CD4-positive, CD25-positive, alpha-beta regulatory T cell (primary cell): ENCODE results near the gene SH3BP5. TPM values are rescaled to one million over a fixed set of nuclear protein-coding genes. Genes with fewer than 3 reads are reported as not detected.

Source experiments
- ATAC-seq, 2 donors: fragments of 150-1000 bp; cut with Tn5 transposase; one replicate each; pipeline ENCODE4 v1.10.0; 2021; ENCODE audit warnings: low read depth in 2 of 2, moderate number of reproducible peaks in 2 of 2, moderate library complexity in 1 of 2
- DNase-seq, 3 donors: peaks; one replicate each; pipeline versions ENCODE4 v3.0.0 to v3.0.0-alpha.2; 2012 to 2022; ENCODE audit warnings: mixed read lengths in 1 of 3
- H3K27ac ChIP-seq: one replicate; pipeline ENCODE4 v1.7.0; 2013; ENCODE audit warnings: mild to moderate bottlenecking, low read length; ENCODE audit not compliant: insufficient read depth, poor library complexity, severe bottlenecking
- H3K27me3 ChIP-seq: one replicate; pipeline ENCODE4 v1.7.0; 2013; ENCODE audit warnings: low read length; ENCODE audit not compliant: control insufficient read depth, insufficient read depth
- H3K36me3 ChIP-seq: one replicate; pipeline ENCODE4 v1.7.0; 2013; ENCODE audit warnings: mild to moderate bottlenecking, low read length, moderate library complexity; ENCODE audit not compliant: control insufficient read depth, insufficient read depth
- H3K4me1 ChIP-seq: 2 replicates; pipeline ENCODE4 v1.7.0; 2013; ENCODE audit warnings: mild to moderate bottlenecking, low read length; ENCODE audit not compliant: insufficient read depth, control insufficient read depth, poor library complexity, severe bottlenecking
- H3K4me3 ChIP-seq: one replicate; pipeline ENCODE4 v1.7.0; 2013; ENCODE audit warnings: low read depth, mild to moderate bottlenecking, low read length, moderate library complexity
- H3K9me3 ChIP-seq, 2 experiments: 1 replicate in 1 of 2; 2 replicates in 1 of 2; pipeline ENCODE4 v1.7.0; 2013; ENCODE audit warnings: low read length in 2 of 2, mild to moderate bottlenecking in 1 of 2, moderate library complexity in 1 of 2; ENCODE audit not compliant: control insufficient read depth in 2 of 2
- H3K27ac Mint-ChIP-seq, 3 donors: one replicate each; pipeline ENCODE4 v1.8.0; 2020 to 2022; ENCODE audit warnings: mild to moderate bottlenecking in 3 of 3, mixed read lengths in 3 of 3, moderate library complexity in 2 of 3
- H3K27me3 Mint-ChIP-seq: one replicate; pipeline ENCODE4 v1.8.0; 2022; ENCODE audit warnings: mild to moderate bottlenecking, mixed read lengths
- H3K36me3 Mint-ChIP-seq: one replicate; pipeline ENCODE4 v1.8.0; 2020; ENCODE audit warnings: mixed read lengths
- H3K4me1 Mint-ChIP-seq, 4 donors: one replicate each; pipeline ENCODE4 v1.8.0; 2020 to 2022; ENCODE audit warnings: mixed read lengths in 4 of 4, mild to moderate bottlenecking in 1 of 4
- H3K4me3 Mint-ChIP-seq, 4 donors: one replicate each; pipeline ENCODE4 v1.8.0; 2020 to 2022; ENCODE audit warnings: mild to moderate bottlenecking in 4 of 4, mixed read lengths in 4 of 4, moderate library complexity in 3 of 4
- H3K9me3 Mint-ChIP-seq, 7 donors: one replicate each; pipeline ENCODE4 v1.8.0; 2020 to 2022; ENCODE audit warnings: mixed read lengths in 7 of 7, mild to moderate bottlenecking in 3 of 7, moderate library complexity in 2 of 7
- polyA plus RNA-seq, 4 donors: library from polyadenylated mRNA; unstranded; fragments of 300-500 nt; fragmentation: Illumina TruSeq; gene quantifications; one replicate each; pipeline ENCODE4 v1.2.3, GENCODE V29; 2021
- total RNA-seq: library from RNA; stranded (reverse); gene quantifications from one replicate; pipeline ENCODE4 v1.2.3, GENCODE V29; 2022

SH3BP5 gene
- total and polyA plus RNA-seq, 5 donors from 2014 or later = 24.7 to 68.6 (median 32.8) TPM

GRCh38 chr3:15214758-15215157 lies 117.6 kb downstream of the SH3BP5 start:
- Mint-ChIP-seq H3K9me3 (no peaks in the 10 kb centered on the region), H3K4me1 (peaks cover 20 to 47% (median 25%) of the 10 kb centered on the region in 4 donors), H3K4me3 (no peak overlapping the region), H3K27me3 (no peaks in the 10 kb centered on the region), H3K27ac (peak overlapping the region in 1 of 3 donors; percentile 64), H3K36me3 (peaks cover 52% of the 10 kb centered on the region)
- Histone ChIP-seq H3K4me3 (no peak overlapping the region), H3K27me3 (no peaks in the 10 kb centered on the region), H3K36me3 (peaks cover 68% of the 10 kb centered on the region), H3K4me1 (peaks cover 4% of the 10 kb centered on the region), H3K27ac (no peak overlapping the region), H3K9me3 (no peaks in the 10 kb centered on the region)
- DNase-seq (no peak), ATAC-seq (no peak)

DNA sequence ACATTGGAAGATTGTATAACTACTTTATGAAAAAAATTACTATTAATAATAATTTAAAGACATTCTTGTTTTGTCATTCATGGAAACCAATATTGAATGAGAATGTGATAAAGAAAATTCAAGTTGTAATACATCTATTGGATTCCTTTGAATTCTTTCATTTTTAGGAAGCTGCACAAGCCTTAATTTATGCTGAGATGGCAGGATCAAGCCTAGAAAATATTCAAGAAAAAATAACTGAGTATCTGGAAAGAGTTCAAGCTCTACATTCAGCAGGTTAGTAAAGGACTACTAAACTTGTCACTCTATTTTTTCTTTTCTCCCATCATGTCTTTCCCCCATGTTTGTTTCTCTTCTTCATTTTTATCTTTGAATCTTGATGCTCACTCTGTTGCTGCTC lies 120.4 kb downstream of the SH3BP5 start:
- Mint-ChIP-seq H3K27ac (peak overlapping the region in 1 of 3 donors; percentile 8), H3K4me3 (peak overlapping the region in 2 of 4 donors; percentile 22 to 23), H3K27me3 (no peaks in the 10 kb centered on the region), H3K9me3 (no peaks in the 10 kb centered on the region), H3K36me3 (peaks cover 28% of the 10 kb centered on the region), H3K4me1 (peaks cover 13 to 61% (median 35%) of the 10 kb centered on the region in 4 donors)
- peaks cover 22% of the 10 kb centered on the region for H3K4me1 ChIP-seq
- H3K27me3 ChIP-seq = no peaks in the 10 kb centered on the region
- no peak for ATAC-seq
- no peak for DNase-seq
- no peak overlapping the region for H3K27ac ChIP-seq
- H3K9me3 ChIP-seq = no peaks in the 10 kb centered on the region
- H3K4me3 ChIP-seq = no peak overlapping the region
- peaks cover 42% of the 10 kb centered on the region for H3K36me3 ChIP-seq

- H3K36me3 Mint-ChIP-seq = peaks cover 11% of the 10 kb centered on the region
- Histone ChIP-seq H3K4me1 (peaks cover 27% of the 10 kb centered on the region), H3K36me3 (peaks cover 13% of the 10 kb centered on the region), H3K4me3 (peak overlapping the region; percentile 97), H3K27ac (peak overlapping the region; percentile 90), H3K9me3 (no peaks in the 10 kb centered on the region), H3K27me3 (no peaks in the 10 kb centered on the region)
- DNase-seq (no peak), ATAC-seq (no peak)
- peak overlapping the region; percentile 93 to 99 (median 96) for H3K4me3 Mint-ChIP-seq
- peaks cover 19 to 50% (median 32%) of the 10 kb centered on the region in 4 donors for H3K4me1 Mint-ChIP-seq
- peak overlapping the region in 2 of 3 donors; percentile 29 to 69 for H3K27ac Mint-ChIP-seq
- no peaks in the 10 kb centered on the region for H3K9me3 Mint-ChIP-seq
- H3K27me3 Mint-ChIP-seq = no peaks in the 10 kb centered on the region
Observed at GRCh38 chr3:15207836-15208504, 124.4 kb downstream of the SH3BP5 start.

DNA sequence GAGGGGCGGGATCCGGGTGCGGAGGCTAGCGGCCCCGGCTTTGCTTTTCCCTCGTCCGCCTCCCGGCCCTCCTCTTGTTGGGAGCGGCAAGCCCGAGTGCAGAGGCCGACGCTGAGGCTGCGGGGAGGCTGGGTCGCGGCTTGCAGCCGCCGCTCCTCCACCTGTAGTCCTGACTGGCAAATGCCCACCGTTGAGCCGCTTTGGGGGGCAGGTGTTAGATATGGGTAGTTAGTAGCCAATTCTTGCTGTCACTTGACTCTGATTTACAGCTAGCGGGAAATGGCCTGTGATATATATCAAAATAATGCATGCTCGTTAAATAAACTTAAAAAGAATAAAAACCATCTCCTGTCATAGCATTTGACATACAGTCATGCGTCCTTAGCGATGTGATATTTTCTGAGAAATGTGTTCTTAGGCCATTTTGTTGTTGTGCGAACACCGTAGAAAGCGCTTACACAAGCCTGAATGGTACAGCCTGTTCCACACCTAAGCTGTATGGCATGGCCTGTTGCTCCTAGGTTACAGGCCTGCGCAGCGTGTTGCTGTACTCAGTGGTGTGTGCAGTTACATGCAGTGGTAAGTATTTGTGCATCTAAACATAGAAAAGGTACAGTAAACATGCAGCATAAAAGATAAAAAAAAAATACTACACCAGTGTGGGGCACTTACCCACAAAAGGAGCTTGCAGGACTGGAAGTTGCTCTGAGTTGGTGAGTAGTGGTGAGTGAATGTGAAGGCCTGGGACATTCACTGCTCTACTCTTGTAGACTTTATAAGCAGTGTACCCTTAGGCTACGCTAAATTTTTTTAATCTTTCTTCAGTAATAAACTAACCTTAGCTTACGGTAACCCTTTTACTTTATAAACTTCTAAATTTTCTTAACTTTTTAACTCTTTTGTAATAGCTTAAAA lies 125.5 kb downstream of the SH3BP5 start:
- no peaks in the 10 kb centered on the region for H3K9me3 Mint-ChIP-seq
- peaks cover 19 to 52% (median 28%) of the 10 kb centered on the region in 4 donors for H3K4me1 Mint-ChIP-seq
- no peaks in the 10 kb centered on the region for H3K9me3 ChIP-seq
- ATAC-seq (no peak), DNase-seq (peak in 2 of 3 donors; percentile 30 to 67)
- H3K4me1 ChIP-seq = peaks cover 27% of the 10 kb centered on the region
- H3K27ac Mint-ChIP-seq = peak overlapping the region; percentile 90 to 93 (median 92)
- H3K4me3 ChIP-seq = peak overlapping the region; percentile 97
- peaks cover 4% of the 10 kb centered on the region for H3K36me3 ChIP-seq
- H3K4me3 Mint-ChIP-seq = peak overlapping the region; percentile 93 to 99 (median 96)
- peaks cover 3% of the 10 kb centered on the region for H3K36me3 Mint-ChIP-seq
- H3K27me3 ChIP-seq = no peaks in the 10 kb centered on the region
- no peaks in the 10 kb centered on the region for H3K27me3 Mint-ChIP-seq
- peak overlapping the region; percentile 90 for H3K27ac ChIP-seq

GRCh38 chr3:15205934-15206661 lies 126.3 kb downstream of the SH3BP5 start, which contains the start of gene CAPN7:
Gene CAPN7 (plus strand): TSS chr3:15206246. CDS start chr3:15206496, 250 bp downstream.
- Histone ChIP-seq H3K4me3 (peak within 1 kb of the TSS; percentile 97), H3K4me1 (peaks cover 27% of the 10 kb centered on the region), H3K9me3 (no peaks in the 10 kb centered on the region), H3K27ac (peak within 1 kb of the TSS; percentile 90), H3K27me3 (no peaks in the 10 kb centered on the region), H3K36me3 (peaks cover 4% of the 10 kb centered on the region)
- Mint-ChIP-seq H3K36me3 (peaks cover 3% of the 10 kb centered on the region), H3K9me3 (no peaks in the 10 kb centered on the region), H3K27ac (peak within 1 kb of the TSS; percentile 91 to 96 (median 93)), H3K4me3 (peak within 1 kb of the TSS; percentile 93 to 99 (median 96)), H3K4me1 (peaks cover 18 to 46% (median 28%) of the 10 kb centered on the region in 4 donors), H3K27me3 (no peaks in the 10 kb centered on the region)
- ATAC-seq = peak; percentile 92
- DNase-seq = peak; percentile 92 to 96 (median 94)

DNA sequence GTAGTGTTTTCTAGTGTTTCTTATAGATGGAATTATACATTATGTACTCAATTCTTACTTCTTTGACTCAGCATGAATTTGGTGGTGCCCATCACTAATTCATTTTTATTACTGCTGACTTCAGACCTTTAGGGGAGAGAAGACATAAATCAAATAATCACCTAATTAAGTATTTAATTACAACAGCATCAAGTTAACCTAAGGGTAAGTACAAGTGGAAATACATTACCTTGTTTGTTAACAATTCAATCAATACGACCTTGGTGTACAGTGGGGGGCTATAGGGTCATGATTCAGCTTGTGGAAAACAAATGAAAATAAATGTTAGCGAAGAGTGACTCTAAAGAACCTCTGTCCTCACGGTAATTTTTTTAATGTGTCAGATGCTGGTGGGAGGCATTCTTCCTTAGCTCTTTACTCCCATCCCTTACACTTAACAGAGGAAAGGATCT lies 126.9 kb downstream of the SH3BP5 start:
- peaks cover 27% of the 10 kb centered on the region for H3K4me1 ChIP-seq
- DNase-seq (no peak), ATAC-seq (no peak)
- Mint-ChIP-seq H3K36me3 (no peaks in the 10 kb centered on the region), H3K4me3 (peak overlapping the region; percentile 86 to 99 (median 88)), H3K9me3 (no peaks in the 10 kb centered on the region), H3K27me3 (no peaks in the 10 kb centered on the region), H3K27ac (peak overlapping the region; percentile 91 to 96 (median 93)), H3K4me1 (peaks cover 18 to 42% (median 25%) of the 10 kb centered on the region in 4 donors)
- no peaks in the 10 kb centered on the region for H3K27me3 ChIP-seq
- no peaks in the 10 kb centered on the region for H3K9me3 ChIP-seq
- H3K36me3 ChIP-seq = no peaks in the 10 kb centered on the region
- peak overlapping the region; percentile 90 for H3K27ac ChIP-seq
- H3K4me3 ChIP-seq = peak overlapping the region; percentile 87
